ENCODE measurements around the gene ANKRD65.
"Not testable (repeated sequence)": the region's sequence is repeated elsewhere in the genome, so short reads cannot be mapped to it uniquely, and the experiment has no call there.

The ANKRD65 gene

GRCh38 chr1:1415751-1416150, 5.3 kb downstream of the ANKRD65 start:
- DNase-seq = no peak

DNA sequence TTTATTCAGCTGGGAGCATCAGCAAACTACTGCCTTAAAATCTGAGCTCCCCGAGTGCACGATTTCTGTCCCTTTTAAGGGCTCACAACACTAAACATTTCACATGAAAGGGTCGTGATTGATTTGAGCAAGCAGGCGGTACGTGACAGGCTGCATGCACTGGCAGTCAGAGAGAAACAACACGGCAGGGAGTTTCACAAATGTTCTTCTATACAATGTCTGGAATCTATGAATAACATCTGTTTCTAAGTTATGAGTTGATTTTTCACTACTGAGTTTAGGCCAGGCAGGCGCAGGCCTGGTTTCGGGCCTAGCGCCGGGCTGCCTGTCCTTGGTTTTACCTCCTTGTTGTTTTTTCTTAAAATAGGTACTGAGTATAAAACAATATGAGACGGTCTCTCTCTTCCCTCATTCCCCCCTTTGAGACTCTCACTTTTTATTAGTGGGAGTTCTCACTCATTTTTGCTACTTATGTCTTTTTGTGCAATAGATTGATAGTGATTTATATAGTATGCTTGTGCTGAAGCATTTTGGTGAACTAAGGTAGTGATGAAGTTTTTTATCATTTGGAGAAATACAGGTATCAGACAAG, 8.7 kb downstream of the ANKRD65 start:
- DNase-seq = not testable (repeated sequence)

GRCh38 chr1:1411626-1412025, 9.4 kb downstream of the ANKRD65 start:
- no peak for DNase-seq

GRCh38 chr1:1410238-1410637, 10.8 kb downstream of the ANKRD65 start:
- DNase-seq = not testable (repeated sequence)

- no peak for DNase-seq
These were observed 13.3 kb downstream of the ANKRD65 start for GRCh38 chr1:1407636-1408318.

- peak; percentile 97 for DNase-seq
These were observed 14.0 kb downstream of the ANKRD65 start, which contains the start of gene MRPL20 for GRCh38 chr1:1406821-1407635. MRPL20 (minus strand) TSS chr1:1407293; CDS start chr1:1407217, 76 bp downstream.

GRCh38 chr1:1406101-1406820, 14.8 kb downstream of the ANKRD65 start:
- DNase-seq = no peak

DNA sequence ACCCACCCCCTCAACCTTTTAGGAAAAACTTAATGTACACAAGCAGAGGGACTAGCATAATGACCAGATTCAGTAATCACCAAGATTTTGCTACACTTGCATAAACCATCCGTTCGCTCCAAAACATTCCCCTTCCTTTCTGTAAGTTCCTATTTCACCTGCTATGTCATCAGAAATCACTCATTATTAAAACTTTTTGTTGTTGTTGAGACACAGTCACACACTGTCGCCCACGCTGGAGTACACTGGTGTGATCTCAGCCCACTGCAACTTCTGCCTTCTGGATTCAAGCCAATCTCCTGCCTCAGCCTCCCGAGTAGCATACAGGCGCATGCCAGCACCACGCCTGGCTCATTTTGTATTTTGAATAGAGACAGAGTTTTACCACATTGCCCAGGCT, 17.4 kb downstream of the ANKRD65 start:
- DNase-seq = peak; percentile 64

- DNase-seq = not testable (repeated sequence)
These were observed 18.1 kb downstream of the ANKRD65 start for GRCh38 chr1:1402901-1403392.

GRCh38 chr1:1402072-1402900, 18.8 kb downstream of the ANKRD65 start:
- DNase-seq = peak; percentile 39

DNA sequence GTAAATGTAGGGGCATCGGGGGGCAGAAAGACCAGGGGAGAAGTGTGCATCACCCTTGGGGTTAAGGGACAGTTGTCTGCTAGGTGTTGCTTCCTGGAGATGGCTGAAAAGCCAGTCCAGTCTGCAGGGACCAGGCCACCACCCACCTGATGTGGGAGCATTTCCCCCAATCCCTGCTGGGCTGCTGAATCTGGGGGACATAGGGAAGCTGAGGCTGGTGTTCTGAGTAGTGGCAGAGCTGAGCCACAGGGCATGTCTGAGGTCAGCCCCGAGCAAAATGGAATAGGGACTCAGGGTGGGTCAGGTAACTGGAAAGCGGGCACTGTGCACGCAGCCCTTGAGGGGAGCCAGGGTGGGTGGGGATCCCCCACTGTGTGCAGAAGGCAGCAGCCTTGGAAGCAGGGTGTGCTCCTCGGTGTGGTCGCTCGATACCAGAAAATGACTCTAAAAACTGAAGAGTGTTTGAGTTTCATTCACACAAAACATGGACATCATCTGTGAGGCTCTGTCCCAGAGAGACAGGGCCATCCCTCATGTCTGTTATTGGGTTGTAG, 19.5 kb downstream of the ANKRD65 start:
- no peak for DNase-seq

GRCh38 chr1:1400576-1401456, 20.3 kb downstream of the ANKRD65 start:
- peak; percentile 6 for DNase-seq

DNA sequence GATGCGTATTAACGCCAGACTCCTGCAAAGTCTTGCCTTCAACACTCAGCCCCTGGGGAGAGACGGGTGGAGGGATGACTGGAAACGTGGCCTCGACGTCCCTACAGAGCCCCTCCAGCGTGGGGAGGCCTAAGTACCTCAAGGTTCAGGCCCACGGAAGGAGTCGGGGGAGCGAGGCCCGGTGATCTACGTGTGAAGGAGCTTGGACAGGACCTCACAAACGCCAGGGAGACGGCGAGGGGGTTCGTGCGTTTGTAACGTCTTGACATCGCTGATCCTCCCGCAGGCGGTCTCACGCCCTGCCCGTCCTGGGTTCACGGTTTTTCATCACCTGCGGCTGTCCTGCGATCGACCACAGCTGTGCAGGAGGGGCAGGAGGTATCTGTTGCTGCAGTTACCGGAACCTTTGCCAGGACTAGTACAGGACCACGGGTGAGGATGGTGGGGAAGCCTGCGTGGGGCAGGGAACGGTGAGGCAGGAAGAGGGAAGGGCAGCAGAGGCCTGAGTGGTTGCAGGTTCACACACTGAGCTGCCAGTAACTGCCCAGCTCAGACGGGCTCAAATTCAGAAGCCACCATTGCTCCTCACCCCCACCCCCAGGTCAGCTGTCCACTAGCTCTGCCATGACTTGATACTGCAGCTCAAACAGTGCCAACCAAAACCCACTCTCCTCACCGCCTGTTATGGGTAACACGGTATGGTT, 21.1 kb downstream of the ANKRD65 start:
- DNase-seq = peak; percentile 6

GRCh38 chr1:1399187-1399871, 21.7 kb downstream of the ANKRD65 start, which contains the start of gene CCNL2:
CCNL2 (minus strand) TSS chr1:1399335; CDS start chr1:1399306, 29 bp downstream.
- peak; percentile 100 for DNase-seq

DNA sequence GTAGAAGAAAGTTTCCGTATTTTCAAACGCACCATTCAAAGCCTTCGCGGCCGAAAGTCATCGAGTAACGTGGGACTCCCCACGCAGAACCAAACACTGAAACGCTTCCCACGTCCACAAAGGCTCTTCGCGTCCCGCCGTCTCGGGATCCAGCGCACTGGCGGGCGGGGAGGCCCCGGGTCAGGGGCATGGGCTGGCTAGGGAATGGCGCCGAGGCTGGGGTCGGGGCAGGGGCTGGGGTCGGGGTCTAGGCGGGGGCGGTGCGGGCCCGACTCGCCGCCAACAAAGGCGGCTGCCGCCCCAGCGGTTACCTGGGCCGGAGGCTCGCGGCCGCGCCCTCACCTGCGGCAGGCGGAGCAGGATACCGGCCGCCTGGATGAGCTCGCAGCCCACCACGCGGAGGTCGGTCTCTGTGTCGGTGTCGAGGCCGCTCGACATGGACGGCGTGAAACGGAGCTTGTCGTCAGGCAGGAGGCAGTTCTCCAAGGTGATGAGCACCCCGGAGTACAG, 22.3 kb downstream of the ANKRD65 start:
- DNase-seq = peak; percentile 42

DNA sequence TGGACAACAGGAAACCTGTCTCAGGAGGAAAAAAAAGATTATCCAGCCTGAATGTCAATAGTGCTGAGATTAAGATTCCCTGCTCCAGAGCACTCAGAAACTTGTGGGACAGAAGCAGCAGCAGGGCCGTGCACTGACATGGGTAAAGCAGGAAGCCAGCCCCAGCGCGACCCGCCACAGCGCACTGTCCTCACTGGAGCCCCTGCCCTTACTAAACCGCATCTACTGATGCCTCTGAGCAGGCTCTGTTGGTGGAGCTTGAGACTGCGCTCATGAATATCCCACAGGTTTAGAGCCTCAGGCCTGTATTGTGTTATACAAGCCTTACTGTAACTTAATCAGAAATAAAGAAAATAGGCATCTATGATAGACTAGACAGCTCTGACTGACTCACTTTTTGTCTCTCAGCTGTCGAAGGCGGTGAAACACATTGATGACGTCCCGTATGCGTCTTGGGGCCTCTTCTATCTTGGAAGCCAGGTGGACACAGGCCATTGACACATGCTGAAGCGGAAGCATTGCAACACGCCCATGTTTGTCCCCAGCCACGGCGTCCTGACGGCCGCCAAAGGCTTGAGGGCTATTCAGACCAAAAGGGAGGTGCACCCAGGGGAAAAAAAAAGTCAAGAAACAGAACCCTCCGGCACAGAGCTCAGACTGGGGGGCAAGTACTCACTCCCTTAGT, 23.1 kb downstream of the ANKRD65 start:
- no peak for DNase-seq

GRCh38 chr1:1395166-1395565, 25.9 kb downstream of the ANKRD65 start:
- no peak for DNase-seq

DNA sequence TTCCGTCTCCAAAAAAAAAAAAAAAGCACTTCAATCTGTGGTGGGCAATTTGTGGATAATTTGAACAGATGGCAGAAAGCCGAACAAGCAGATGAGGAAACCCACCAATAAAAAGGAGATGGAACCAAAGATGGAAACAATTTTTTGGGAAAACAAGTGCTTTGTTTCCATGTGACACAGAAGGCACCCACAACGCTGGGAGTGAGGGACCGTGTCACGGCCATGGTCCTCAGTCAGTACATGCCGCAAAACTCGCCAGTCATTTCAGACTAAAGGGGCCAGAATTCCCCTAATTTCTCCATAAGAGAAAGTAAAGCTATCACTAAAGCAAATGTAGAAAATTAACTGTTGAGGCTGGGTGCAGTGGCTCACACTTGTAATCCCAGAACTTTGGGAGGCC, 27.0 kb downstream of the ANKRD65 start:
- DNase-seq = no peak

Data from suppressor macrophage treated with lipopolysaccharide for 4 hours (primary cell).